ENCODE measurements around the gene DCP2. TPM values are rescaled to one million over a fixed set of nuclear protein-coding genes. Genes with fewer than 3 reads are reported as not detected.

Gene DCP2
- total and polyA plus RNA-seq, 9 donors = 12.4 to 58.7 (median 40.6) TPM

DNA sequence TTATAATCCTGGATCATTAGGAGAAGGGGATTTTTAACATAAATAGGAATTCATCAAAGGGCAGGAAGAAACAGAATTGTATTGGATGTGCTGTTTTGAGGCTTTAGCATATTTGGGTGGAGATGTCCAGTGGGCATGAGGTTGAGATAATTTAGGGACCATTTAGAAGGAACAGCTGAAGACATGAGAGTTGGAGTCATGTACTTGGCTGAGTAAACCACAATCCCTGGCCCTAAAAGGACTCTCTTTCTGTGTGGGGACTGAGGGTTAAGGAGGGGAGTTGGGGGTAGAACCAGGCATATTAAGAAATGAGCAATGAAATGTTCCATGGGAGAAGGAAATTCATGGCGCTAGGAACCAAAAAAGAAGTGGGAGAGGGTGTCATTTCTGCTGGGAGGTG lies 61.5 kb downstream of the DCP2 start:
- H3K4me1 ChIP-seq (ENCODE audit: insufficient read depth) = peaks cover 5% of the 10 kb centered on the region

DNA sequence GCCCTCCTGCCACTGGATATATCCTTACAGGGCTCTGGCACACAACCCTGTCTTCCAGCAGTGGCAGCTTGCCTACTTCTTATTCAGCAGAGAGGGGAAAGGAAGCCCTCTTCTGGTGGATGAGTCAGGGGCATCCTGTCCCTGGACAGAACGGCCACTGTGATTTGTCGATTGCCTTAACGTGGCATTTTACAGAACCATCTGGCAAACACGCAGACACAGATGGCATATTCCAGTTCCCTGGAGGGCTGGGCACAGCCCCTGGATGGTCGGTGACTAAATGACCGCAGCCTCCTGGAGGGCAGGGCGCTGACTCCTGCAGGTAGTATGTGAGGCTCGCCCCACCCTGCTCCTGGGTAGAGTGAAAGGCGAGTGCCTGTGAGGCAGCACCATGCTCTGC lies 62.1 kb downstream of the DCP2 start:
- Histone ChIP-seq H3K36me3 (no peaks in the 10 kb centered on the region), H3K4me3 (no peak overlapping the region), H3K27me3 (no peaks in the 10 kb centered on the region), H3K4me1 (ENCODE audit: insufficient read depth) (peaks cover 10% of the 10 kb centered on the region), H3K9me3 (no peaks in the 10 kb centered on the region), H3K27ac (no peak overlapping the region)
- DNase-seq = peak in 1 of 5 donors; percentile 15
- intact Hi-C loops (cut with DNase I) = no loop called here
- WGBS, 3 donors = 60 to 80% (median 78%) methylated on average over 8 to 9 of the region's 9 CpGs
- TF ChIP-seq POLR2A (IDR thresholded peaks at IDR 0.05) = no peak
- no peak for TF ChIP-seq EP300 (IDR thresholded peaks at IDR 0.05)
- TF ChIP-seq, protein P1, sequence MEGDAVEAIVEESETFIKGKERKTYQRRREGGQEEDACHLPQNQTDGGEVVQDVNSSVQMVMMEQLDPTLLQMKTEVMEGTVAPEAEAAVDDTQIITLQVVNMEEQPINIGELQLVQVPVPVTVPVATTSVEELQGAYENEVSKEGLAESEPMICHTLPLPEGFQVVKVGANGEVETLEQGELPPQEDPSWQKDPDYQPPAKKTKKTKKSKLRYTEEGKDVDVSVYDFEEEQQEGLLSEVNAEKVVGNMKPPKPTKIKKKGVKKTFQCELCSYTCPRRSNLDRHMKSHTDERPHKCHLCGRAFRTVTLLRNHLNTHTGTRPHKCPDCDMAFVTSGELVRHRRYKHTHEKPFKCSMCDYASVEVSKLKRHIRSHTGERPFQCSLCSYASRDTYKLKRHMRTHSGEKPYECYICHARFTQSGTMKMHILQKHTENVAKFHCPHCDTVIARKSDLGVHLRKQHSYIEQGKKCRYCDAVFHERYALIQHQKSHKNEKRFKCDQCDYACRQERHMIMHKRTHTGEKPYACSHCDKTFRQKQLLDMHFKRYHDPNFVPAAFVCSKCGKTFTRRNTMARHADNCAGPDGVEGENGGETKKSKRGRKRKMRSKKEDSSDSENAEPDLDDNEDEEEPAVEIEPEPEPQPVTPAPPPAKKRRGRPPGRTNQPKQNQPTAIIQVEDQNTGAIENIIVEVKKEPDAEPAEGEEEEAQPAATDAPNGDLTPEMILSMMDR (IDR thresholded peaks at IDR 0.05) = no peak

More for the DNA sequence above, 61.5 kb downstream of the DCP2 start:
- Histone ChIP-seq H3K36me3 (no peaks in the 10 kb centered on the region), H3K27ac (no peak overlapping the region), H3K4me3 (no peak overlapping the region), H3K9me3 (no peaks in the 10 kb centered on the region), H3K27me3 (no peaks in the 10 kb centered on the region)
- intact Hi-C loops (cut with DNase I) = no loop called here
- WGBS, 3 donors = 89 to 98% (median 97%) methylated on average over 1 of the region's 1 CpG
- TF ChIP-seq, protein P1 (IDR thresholded peaks at IDR 0.05) = no peak
- TF ChIP-seq POLR2A (IDR thresholded peaks at IDR 0.05) (no peak), EP300 (IDR thresholded peaks at IDR 0.05) (no peak)
- DNase-seq = no peak

DNA sequence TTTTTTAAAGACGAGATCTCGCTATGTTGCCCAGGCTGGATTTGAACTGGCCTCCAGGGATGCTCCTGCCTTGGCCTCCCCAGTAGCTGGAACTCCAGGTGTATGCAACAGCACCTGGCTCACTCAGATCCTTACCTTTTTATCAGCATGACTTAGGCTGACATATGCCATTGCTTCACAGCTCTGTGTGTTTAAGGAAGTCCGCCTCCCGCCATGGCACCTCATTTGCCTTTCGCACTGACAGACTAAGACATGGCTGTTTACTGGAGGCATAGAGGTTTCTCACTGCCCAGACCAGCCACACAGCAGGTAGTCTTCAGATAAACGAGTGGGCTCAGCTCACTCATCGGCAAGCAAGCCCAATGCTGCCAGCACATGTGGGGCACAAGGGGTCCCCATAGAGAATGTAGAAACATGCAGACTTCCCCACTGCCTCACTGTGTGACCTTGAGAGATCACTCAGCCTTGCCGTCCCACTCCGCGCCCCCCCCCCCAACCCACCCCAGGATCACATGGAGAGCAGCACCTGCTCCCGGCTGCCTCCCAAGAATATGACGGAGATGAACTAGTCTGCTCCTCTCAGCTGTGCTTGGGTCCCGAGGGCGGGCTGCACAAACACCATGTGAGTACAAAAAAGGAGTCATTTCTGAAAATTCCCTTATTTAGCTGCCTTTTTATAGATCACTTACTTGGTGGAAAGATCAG lies 62.8 kb downstream of the DCP2 start:
- DNase-seq = peak in 1 of 5 donors; percentile 18
- intact Hi-C loops (cut with DNase I) = no loop called here
- Histone ChIP-seq H3K4me3 (no peak overlapping the region), H3K27me3 (no peaks in the 10 kb centered on the region), H3K9me3 (no peaks in the 10 kb centered on the region), H3K4me1 (ENCODE audit: insufficient read depth) (peaks cover 11% of the 10 kb centered on the region), H3K27ac (no peak overlapping the region), H3K36me3 (no peaks in the 10 kb centered on the region)
- WGBS, 3 donors = 65 to 77% (median 67%) methylated on average over 14 of the region's 14 CpGs
- TF ChIP-seq EP300 (IDR thresholded peaks at IDR 0.05) (no peak), POLR2A (IDR thresholded peaks at IDR 0.05) (no peak)

DNA sequence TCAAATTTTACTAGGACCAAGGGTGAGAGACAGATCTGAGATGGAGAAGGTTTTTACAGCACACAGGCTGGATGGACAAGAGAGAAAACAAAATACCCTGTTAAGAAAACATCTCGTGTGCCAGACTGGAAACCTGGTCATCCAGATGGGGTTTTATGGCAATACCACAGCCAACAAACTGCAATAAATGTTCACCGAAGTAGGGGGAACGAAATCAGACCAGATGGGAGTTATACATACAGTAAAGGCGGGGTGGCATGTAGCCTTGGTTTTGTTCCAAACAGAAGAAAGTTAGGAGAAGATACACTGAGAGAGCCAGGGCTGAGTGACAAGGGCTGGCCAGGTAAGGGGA lies 63.3 kb downstream of the DCP2 start:
- Histone ChIP-seq H3K27ac (no peak overlapping the region), H3K4me3 (no peak overlapping the region), H3K4me1 (ENCODE audit: insufficient read depth) (peaks cover 12% of the 10 kb centered on the region), H3K36me3 (no peaks in the 10 kb centered on the region), H3K9me3 (no peaks in the 10 kb centered on the region), H3K27me3 (no peaks in the 10 kb centered on the region)
- TF ChIP-seq POLR2A (IDR thresholded peaks at IDR 0.05) (no peak), EP300 (IDR thresholded peaks at IDR 0.05) (no peak)
- TF ChIP-seq, protein P1 (IDR thresholded peaks at IDR 0.05) = no peak
- DNase-seq = no peak
- WGBS, 3 donors = 66 to 81% (median 68%) methylated on average over 4 of the region's 4 CpGs
- intact Hi-C loops (cut with DNase I) = no loop called here

DNA sequence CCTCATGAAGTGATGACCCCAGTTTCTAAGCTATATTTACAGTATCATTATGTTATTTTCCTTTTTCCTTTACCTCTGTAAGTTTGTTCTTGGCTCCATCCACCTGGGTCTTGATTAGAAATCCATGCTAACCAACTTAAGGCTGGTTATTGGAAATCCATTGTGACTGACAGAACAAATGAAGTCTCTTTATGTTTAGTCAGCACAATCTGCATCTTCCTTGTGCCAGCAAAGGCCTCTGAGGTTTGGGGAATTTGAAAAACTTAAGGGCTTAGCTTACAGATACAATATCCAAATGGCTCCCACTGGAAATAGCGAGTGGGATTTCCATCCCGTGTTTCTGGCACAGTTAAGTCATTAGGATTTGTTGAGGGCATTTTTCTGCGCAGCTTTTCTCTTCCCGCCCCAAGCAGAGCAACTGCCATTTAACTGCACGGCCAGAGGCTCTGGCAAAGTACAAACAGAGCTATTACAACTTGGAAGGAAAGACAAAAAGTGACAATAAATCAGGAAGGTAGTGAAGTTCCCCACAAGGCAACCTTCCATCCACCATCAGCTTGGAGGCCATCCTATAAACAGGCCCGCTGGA lies 64.2 kb downstream of the DCP2 start:
- intact Hi-C loops (cut with DNase I) = no loop called here
- H3K27me3 ChIP-seq = no peaks in the 10 kb centered on the region
- no peaks in the 10 kb centered on the region for H3K9me3 ChIP-seq
- TF ChIP-seq EP300 (IDR thresholded peaks at IDR 0.05) = no peak
- TF ChIP-seq POLR2A (IDR thresholded peaks at IDR 0.05) = no peak
- TF ChIP-seq, protein P1 (IDR thresholded peaks at IDR 0.05) = no peak
- 82 to 92% (median 88%) methylated on average over 6 of the region's 6 CpGs for WGBS, 3 donors
- no peaks in the 10 kb centered on the region for H3K36me3 ChIP-seq
- H3K4me3 ChIP-seq = no peak overlapping the region
- H3K27ac ChIP-seq = no peak overlapping the region
- peaks cover 13% of the 10 kb centered on the region for H3K4me1 ChIP-seq (ENCODE audit: insufficient read depth)
- no peak for DNase-seq
